K562 (cell line): ENCODE results near the gene MSH2. TPM values are rescaled to one million over a fixed set of nuclear protein-coding genes. Genes with fewer than 3 reads are reported as not detected.
A peak's percentile ranks its signal among the peaks of the same experiment; 100 is the strongest.

Source experiments
- CTBP1 ChIP-seq: fragments of 450-650 bp; IDR thresholded peaks from 2 replicates; pipeline ENCODE4 v1.6.1; 2016; ENCODE audit warnings: borderline replicate concordance
- ETV6 ChIP-seq, 3 experiments: fragments of 150-350 bp in 1 of 3; sonication (generic) in 1 of 3; formaldehyde crosslinking in 1 of 3; IDR thresholded peaks; 2 replicates each; pipeline versions ENCODE4 v1.6.1 to v1.8.0; 2014 to 2022; ENCODE audit warnings: borderline replicate concordance in 2 of 3, low read depth in 2 of 3, antibody characterized with exemption in 1 of 3, low read length in 1 of 3, mild to moderate bottlenecking in 1 of 3, missing genetic modification reagents in 1 of 3
- GABPA ChIP-seq: fragments of 200-800 bp; sonication (Bioruptor generic); conservative IDR thresholded peaks from 2 replicates; pipeline ENCODE4 v1.6.1; 2016; ENCODE audit warnings: low read depth, missing genetic modification characterization, missing compliant biosample characterization
- GTF2E2 ChIP-seq: fragments of 200-800 bp; sonication (Bioruptor generic); IDR thresholded peaks from 2 replicates; pipeline ENCODE4 v1.6.1; 2016; ENCODE audit warnings: missing genetic modification characterization, missing compliant biosample characterization
- NR2C2 ChIP-seq, 2 experiments: fragments of 200-800 bp in 1 of 2; sonication (Bioruptor generic) in 1 of 2; sonication (generic) in 1 of 2; formaldehyde crosslinking in 1 of 2; IDR thresholded peaks; 2 replicates each; pipeline versions ENCODE4 v1.6.1 to v1.8.0; 2016 to 2022; ENCODE audit warnings: mild to moderate bottlenecking in 1 of 2, missing compliant biosample characterization in 1 of 2, missing genetic modification characterization in 1 of 2, missing genetic modification reagents in 1 of 2
- PURB ChIP-seq: sonication (generic); formaldehyde crosslinking; IDR thresholded peaks from 2 replicates; pipeline ENCODE4 v1.9.0; 2021; ENCODE audit warnings: low read depth, mild to moderate bottlenecking, missing genetic modification reagents
- RNF2 ChIP-seq: sonication (generic); IDR thresholded peaks from 2 replicates; pipeline ENCODE4 v1.6.1; 2016
- polyA plus RNA-seq, 8 experiments: library from polyadenylated mRNA; depleted of rRNA in 4 of 8; stranded (reverse) in 5 of 8; unstranded in 3 of 8; fragments of >200 nt; fragmentation: Nextera tagmentation in 2 of 8; fragmentation: Illumina TruSeq in 1 of 8; extraction: Ambion mirVana in 2 of 8; extraction: Trizol in 1 of 8; gene quantifications; 2 replicates each; pipeline versions ENCODE4 v1.2.1 to v1.2.3, GENCODE V29; 2011 to 2014; ENCODE audit warnings: inconsistent platforms in 1 of 8, missing spikeins in 1 of 8
- total RNA-seq, 7 experiments: library from RNA; depleted of rRNA in 6 of 7; stranded (reverse); fragments of >200 nt in 6 of 7; fragmentation: Illumina TruSeq in 2 of 7; extraction: Trizol in 2 of 7; gene quantifications; 2 replicates each; pipeline versions ENCODE4 v1.2.1 to v1.2.3, GENCODE V29; 2011 to 2021; ENCODE audit warnings: low replicate concordance in 1 of 7
- TF ChIP-seq, protein P1 (sequence below): IDR thresholded peaks from 2 replicates; pipeline ENCODE4 v1.6.1; 2012; ENCODE audit warnings: low read depth, low read length, improper control_type of control experiment, borderline replicate concordance

The MSH2 gene
- total and polyA plus RNA-seq, 9 of the 15 experiments (the other 6 are each of a cell fraction or from before 2014, with no cell fraction given): 51.8 to 139 (median 113) TPM

DNA sequence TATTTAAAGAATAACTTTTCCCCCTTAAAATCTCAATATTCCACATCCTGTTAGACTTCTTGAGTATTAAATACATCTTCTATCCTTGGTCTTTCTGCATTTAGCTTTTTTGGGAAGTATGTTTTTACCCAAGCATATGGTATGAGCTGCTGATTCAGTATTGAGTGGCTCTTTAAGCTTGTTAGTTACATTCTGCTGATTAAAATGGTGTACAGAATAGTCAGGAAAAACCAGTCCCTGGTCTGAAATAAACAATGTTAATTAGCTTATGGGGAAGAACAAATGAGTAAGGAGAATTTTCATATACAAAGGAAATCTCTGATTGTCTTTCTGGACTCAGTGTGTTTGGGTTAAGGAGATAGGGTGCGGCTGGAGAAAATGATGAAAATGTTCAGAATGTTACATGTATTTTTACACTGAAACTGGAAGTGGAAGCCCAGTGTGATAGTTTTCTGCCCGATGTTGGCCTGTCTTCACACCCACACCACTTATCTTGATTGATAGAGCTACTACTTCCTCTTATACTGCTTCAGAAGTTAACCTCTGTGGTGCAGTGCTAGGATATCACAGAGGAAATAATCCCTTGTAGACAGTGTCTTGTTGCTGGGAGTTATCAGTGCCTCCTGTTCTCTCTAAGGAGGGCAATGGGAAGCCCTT is 84.0 kb downstream of the MSH2 start (continued):
- TF ChIP-seq, protein P1, sequence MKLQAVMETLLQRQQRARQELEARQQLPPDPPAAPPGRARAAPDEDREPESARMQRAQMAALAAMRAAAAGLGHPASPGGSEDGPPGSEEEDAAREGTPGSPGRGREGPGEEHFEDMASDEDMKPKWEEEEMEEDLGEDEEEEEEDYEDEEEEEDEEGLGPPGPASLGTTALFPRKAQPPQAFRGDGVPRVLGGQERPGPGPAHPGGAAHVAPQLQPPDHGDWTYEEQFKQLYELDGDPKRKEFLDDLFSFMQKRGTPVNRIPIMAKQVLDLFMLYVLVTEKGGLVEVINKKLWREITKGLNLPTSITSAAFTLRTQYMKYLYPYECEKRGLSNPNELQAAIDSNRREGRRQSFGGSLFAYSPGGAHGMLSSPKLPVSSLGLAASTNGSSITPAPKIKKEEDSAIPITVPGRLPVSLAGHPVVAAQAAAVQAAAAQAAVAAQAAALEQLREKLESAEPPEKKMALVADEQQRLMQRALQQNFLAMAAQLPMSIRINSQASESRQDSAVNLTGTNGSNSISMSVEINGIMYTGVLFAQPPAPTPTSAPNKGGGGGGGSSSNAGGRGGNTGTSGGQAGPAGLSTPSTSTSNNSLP: 0 out of 2 replicates have a peak, but pooled peaks have one; percentile 73
- TF ChIP-seq RNF2 (peak; percentile 66; the same call in 1 of the 2 replicates), PURB (CRISPR knock-in tag) (no peak), ETV6 (IDR thresholded peaks at IDR 0.05; ENCODE audit: borderline replicate concordance in 1 of 2, low read depth in 2 of 2, low read length in 1 of 2) (peak in 1 of 2 experiments; percentile 97; a peak in 2 of 4 replicates), ETV6 (CRISPR knock-in tag; IDR thresholded peaks at IDR 0.05; ENCODE audit: borderline replicate concordance) (no peak), GTF2E2 (tag) (no peak), GABPA (tag) (peak; percentile 66), NR2C2 (CRISPR knock-in tag; IDR thresholded peaks at IDR 0.05) (no peak), NR2C2 (tag; IDR thresholded peaks at IDR 0.05) (peak; percentile 54), CTBP1 (peak; percentile 55; the same call in 1 of the 2 replicates)
